K562 (cell line): ENCODE data around the gene GSTM2. TPM values are rescaled to one million over a fixed set of nuclear protein-coding genes. Genes with fewer than 3 reads are reported as not detected.

Source experiments
- ATAC-seq: fragments of 200-7000 bp; cut with Tn5 transposase; 3 replicates; pipeline ENCODE4 v1.9.1; 2020; ENCODE audit warnings: moderate library complexity
- BruUV-seq: library from RNA; stranded (reverse); fragments of 400-500 nt; replicated peaks from 2 replicates; lab custom pipeline; 2021; lab: Mats Ljungman, UMichigan
- CTCF ChIA-PET: fragments of 300-600 bp; formaldehyde crosslinking; extraction: SDS; loops from one replicate; lab custom pipeline; 2021; ENCODE audit warnings: low intra/inter-chr PET ratio; lab: Yijun Ruan, JAX
- POLR2A ChIA-PET: fragments of 300-600, 350-650 bp; sonication (Branson Sonifier 250); formaldehyde crosslinking; extraction: SDS; loops from one replicate; lab custom pipeline; 2021; ENCODE audit warnings: antibody characterized with exemption, inconsistent platforms; lab: Yijun Ruan, JAX
- DNase-seq, 4 experiments: peaks; one replicate each; pipeline versions ENCODE4 v3.0.0 to v3.0.0-alpha.2; 2011 to 2018; ENCODE audit warnings: low spot score in 3 of 4, mixed read lengths in 3 of 4; ENCODE audit errors: extremely low read depth in 1 of 4
- FAIRE-seq: peaks from 2 replicates; lab custom pipeline; 2011; peaks lifted over from hg19 to GRCh38; lab: Jason Lieb, UNC
- H2AFZ ChIP-seq: 2 replicates; pipeline ENCODE4 v1.6.0; 2011; ENCODE audit warnings: low read depth, low read length, control low read depth, inconsistent platforms
- H3K27ac ChIP-seq: fragments of 200-600 bp; 3 replicates; pipeline ENCODE4 v1.8.0; 2011; ENCODE audit warnings: low read depth, mild to moderate bottlenecking, control low read depth, inconsistent platforms, low read length, moderate library complexity, mixed read lengths; ENCODE audit errors: extremely low read depth
- H3K27me3 ChIP-seq, 2 experiments: fragments of 300-600 bp in 1 of 2; 2 replicates in 1 of 2; 3 replicates in 1 of 2; pipeline versions ENCODE4 v1.6.0 to v1.8.0; 2011; ENCODE audit warnings: inconsistent platforms in 2 of 2, low read length in 2 of 2, mild to moderate bottlenecking in 1 of 2, mixed read lengths in 1 of 2, moderate library complexity in 1 of 2; ENCODE audit not compliant: control insufficient read depth in 2 of 2, insufficient read depth in 2 of 2
- H3K36me3 ChIP-seq: fragments of 300-600 bp; 3 replicates; pipeline ENCODE4 v1.8.0; 2011; ENCODE audit warnings: mild to moderate bottlenecking, low read length, inconsistent platforms; ENCODE audit not compliant: control insufficient read depth, insufficient read depth
- H3K4me1 ChIP-seq, 2 experiments: fragments of 200-600 bp in 1 of 2; replicated peaks in 1 of 2; 2 replicates in 1 of 2; 3 replicates in 1 of 2; pipeline versions ENCODE4 v1.5.1 to v1.8.0; 2011; ENCODE audit warnings: inconsistent platforms in 2 of 2, low read length in 2 of 2, mild to moderate bottlenecking in 1 of 2, mixed read lengths in 1 of 2, moderate library complexity in 1 of 2; ENCODE audit not compliant: control insufficient read depth in 2 of 2, insufficient read depth in 2 of 2
- H3K4me2 ChIP-seq: 2 replicates; pipeline ENCODE4 v1.6.1; 2011; ENCODE audit warnings: low read length, control low read depth, inconsistent platforms, mixed read lengths; ENCODE audit not compliant: insufficient read depth
- H3K4me3 ChIP-seq: fragments of 200-600 bp; sonication (generic), shearing (Covaris generic); 2 replicates; pipeline ENCODE4 v1.5.1; 2016; ENCODE audit warnings: control low read depth, inconsistent platforms
- H3K79me2 ChIP-seq: fragments of 200-600 bp; 3 replicates; pipeline ENCODE4 v1.8.0; 2011; ENCODE audit warnings: low read length, inconsistent platforms; ENCODE audit not compliant: control insufficient read depth, insufficient read depth
- H3K9ac ChIP-seq, 2 experiments: 2 replicates each; pipeline versions ENCODE4 v1.6.0 to v1.6.1; 2011; ENCODE audit warnings: low read depth in 2 of 2, low read length in 2 of 2, control low read depth in 1 of 2, inconsistent platforms in 1 of 2, mild to moderate bottlenecking in 1 of 2, mixed read lengths in 1 of 2; ENCODE audit not compliant: insufficient read depth in 1 of 2
- H3K9me1 ChIP-seq: one replicate; pipeline ENCODE4 v1.6.0; 2011; ENCODE audit warnings: inconsistent platforms, mild to moderate bottlenecking, low read length, moderate library complexity; ENCODE audit not compliant: control insufficient read depth, insufficient read depth
- H3K9me3 ChIP-seq: replicated peaks from 2 replicates; pipeline ENCODE4 v1.5.1; 2011; ENCODE audit warnings: low read depth, low read length, inconsistent platforms; ENCODE audit not compliant: control insufficient read depth, insufficient read depth
- H4K20me1 ChIP-seq: replicated peaks from 2 replicates; pipeline ENCODE4 v1.6.1; 2011; ENCODE audit warnings: low read length, inconsistent platforms, mixed read lengths; ENCODE audit not compliant: control insufficient read depth, insufficient read depth
- MCM2 ChIP-seq: fragments of 450-650 bp; IDR thresholded peaks from 2 replicates; pipeline ENCODE4 v1.6.1; 2017; ENCODE audit warnings: low read depth, mild to moderate bottlenecking
- MTF1 ChIP-seq: fragments of 250-450 bp; sonication (Bioruptor Pico); IDR thresholded peaks from 2 replicates; pipeline ENCODE4 v1.9.0; 2021; ENCODE audit warnings: moderate library complexity, mild to moderate bottlenecking, inconsistent platforms, borderline replicate concordance
- NELFE ChIP-seq: IDR thresholded peaks from 2 replicates; pipeline ENCODE4 v1.6.1; 2011; ENCODE audit warnings: mild to moderate bottlenecking; ENCODE audit not compliant: insufficient read depth, insufficient read length
- POLR2G ChIP-seq: fragments of 200-400 bp; formaldehyde crosslinking; IDR thresholded peaks from 2 replicates; pipeline ENCODE4 v1.6.1; 2017; ENCODE audit warnings: low read depth, mild to moderate bottlenecking, antibody characterized with exemption, low read length, moderate library complexity
- ZNF347 ChIP-seq: fragments of 450-650 bp; formaldehyde crosslinking; IDR thresholded peaks from 2 replicates; pipeline ENCODE4 v1.4.0; 2020; ENCODE audit warnings: low read depth, mild to moderate bottlenecking, moderate library complexity
- WGBS: fragments of 100-300 bp; shearing (Covaris generic); methylation state at CpG from one replicate; pipeline ENCODE4 v1.1.6; 2016; ENCODE audit warnings: low coverage, mixed read lengths; ENCODE audit not compliant: insufficient coverage; ENCODE audit errors: missing lambda C conversion rate; 5-methylcytosine and 5-hydroxymethylcytosine counted together
- in situ Hi-C: fragments of 300-500 bp; cut with MboI; formaldehyde crosslinking; loops from 4 replicates; pipeline ENCODE4 v1.15.0; 2018; ENCODE audit warnings: inconsistent platforms, mixed read lengths
- intact Hi-C: fragments of 100-400 bp; cut with micrococcal nuclease; formaldehyde crosslinking; loops from 2 replicates; pipeline ENCODE4 v1.14.2; 2022
- polyA plus RNA-seq, 8 experiments: library from polyadenylated mRNA; depleted of rRNA in 4 of 8; stranded (reverse) in 5 of 8; unstranded in 3 of 8; fragments of >200 nt; fragmentation: Nextera tagmentation in 2 of 8; fragmentation: Illumina TruSeq in 1 of 8; extraction: Ambion mirVana in 2 of 8; extraction: Trizol in 1 of 8; gene quantifications; 2 replicates each; pipeline versions ENCODE4 v1.2.1 to v1.2.3, GENCODE V29; 2011 to 2014; ENCODE audit warnings: inconsistent platforms in 1 of 8, missing spikeins in 1 of 8
- total RNA-seq, 7 experiments: library from RNA; depleted of rRNA in 6 of 7; stranded (reverse); fragments of >200 nt in 6 of 7; fragmentation: Illumina TruSeq in 2 of 7; extraction: Trizol in 2 of 7; gene quantifications; 2 replicates each; pipeline versions ENCODE4 v1.2.1 to v1.2.3, GENCODE V29; 2011 to 2021; ENCODE audit warnings: low replicate concordance in 1 of 7
- TF ChIP-seq, protein P1 (sequence below): fragments of 450-650 bp; IDR thresholded peaks from 2 replicates; pipeline ENCODE4 v1.6.1; 2016; ENCODE audit warnings: missing biosample characterization, missing genetic modification characterization

Gene GSTM2
- total and polyA plus RNA-seq, 9 of the 15 experiments (the other 6 are each of a cell fraction or from before 2014, with no cell fraction given) = 1.6 to 15.1 (median 6.8) TPM

- Histone ChIP-seq H3K4me2 (no peak overlapping the region), H3K79me2 (no peaks in the 10 kb centered on the region), H3K9me3 (no peaks in the 10 kb centered on the region), H3K4me1 (peaks cover 0 to 26% of the 10 kb centered on the region in 2 experiments; a peak in 3 of 5 replicates), H3K4me3 (no peak overlapping the region), H3K27ac (no peak overlapping the region), H2AFZ (no peak overlapping the region), H3K36me3 (peaks cover 42% of the 10 kb centered on the region; the same call in 2 of the 3 replicates), H4K20me1 (peaks cover 4% of the 10 kb centered on the region; the same call in 1 of the 2 replicates), H3K27me3 (no peaks in the 10 kb centered on the region), H3K9ac (peak overlapping the region in 1 of 2 experiments; percentile 43; a peak in 1 of 4 replicates), H3K9me1 (peaks cover 5% of the 10 kb centered on the region)
- in situ Hi-C loops (no loop called here), intact Hi-C loops (no loop called here)
- POLR2A ChIA-PET = interaction anchor here (0.6 to 4.2 kb wide), 7 partner anchors 7 to 427 kb away, joined by 3 to 23 read pairs (median 4); partner anchors contain the start of genes GNAI3 and GSTM4
- CTCF ChIA-PET = no interaction called here
- no peak for DNase-seq
- BruUV-seq = no TSS peak
- WGBS = 66% methylated on average over 4 of the region's 5 CpGs
- TF ChIP-seq MTF1 (CRISPR knock-in tag) (no peak), MCM2 (no peak), NELFE (no peak), POLR2G (0 out of 2 replicates have a peak, but pooled peaks have one; percentile 25), ZNF347 (no peak)
- TF ChIP-seq, protein P1, sequence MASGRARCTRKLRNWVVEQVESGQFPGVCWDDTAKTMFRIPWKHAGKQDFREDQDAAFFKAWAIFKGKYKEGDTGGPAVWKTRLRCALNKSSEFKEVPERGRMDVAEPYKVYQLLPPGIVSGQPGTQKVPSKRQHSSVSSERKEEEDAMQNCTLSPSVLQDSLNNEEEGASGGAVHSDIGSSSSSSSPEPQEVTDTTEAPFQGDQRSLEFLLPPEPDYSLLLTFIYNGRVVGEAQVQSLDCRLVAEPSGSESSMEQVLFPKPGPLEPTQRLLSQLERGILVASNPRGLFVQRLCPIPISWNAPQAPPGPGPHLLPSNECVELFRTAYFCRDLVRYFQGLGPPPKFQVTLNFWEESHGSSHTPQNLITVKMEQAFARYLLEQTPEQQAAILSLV (tag) = no peak
- FAIRE-seq = peak; percentile 40
- peak; percentile 13; the same call in 1 of the 3 replicates for ATAC-seq
These were observed 35.0 kb upstream of the GSTM2 start for GRCh38 chr1:109632671-109633346.
